PC-9 (cell line): ENCODE measurements around the gene WDR27. TPM values are rescaled to one million over a fixed set of nuclear protein-coding genes. Genes with fewer than 3 reads are reported as not detected.
A peak's percentile ranks its signal among the peaks of the same experiment; 100 is the strongest.
"Not testable (repeated sequence)": the region's sequence is repeated elsewhere in the genome, so short reads cannot be mapped to it uniquely, and the experiment has no call there.

ENCODE experiments used
- BruUV-seq: library from RNA; stranded (reverse); fragments of 400-500 nt; replicated peaks from 2 replicates; lab custom pipeline; 2021; lab: Mats Ljungman, UMichigan
- CTCF ChIA-PET: fragments of 300-600 bp; sonication (Branson Sonifier 250); formaldehyde crosslinking; loops from one replicate; lab custom pipeline; 2022; ENCODE audit warnings: antibody characterized with exemption; lab: Charles Lee
- POLR2A ChIA-PET: fragments of 300-600 bp; sonication (Branson Sonifier 250); formaldehyde crosslinking; loops from one replicate; lab custom pipeline; 2022; ENCODE audit warnings: antibody characterized with exemption; ENCODE audit not compliant: unreplicated experiment; lab: Charles Lee
- DNase-seq, 2 experiments: peaks; one replicate each; pipeline versions ENCODE4 v3.0.0 to v3.0.0-alpha.2; 2015 to 2022; ENCODE audit warnings: mixed read lengths in 1 of 2
- H2AFZ ChIP-seq: fragments of 200-600 bp; sonication (generic); 2 replicates; pipeline ENCODE4 v1.8.1; 2017; ENCODE audit warnings: antibody characterized with exemption
- H3F3A ChIP-seq: fragments of 200-600 bp; sonication (generic); 2 replicates; pipeline ENCODE4 v1.8.1; 2017; ENCODE audit warnings: antibody characterized with exemption, mild to moderate bottlenecking, low read depth; ENCODE audit not compliant: insufficient read depth
- H3K27ac ChIP-seq: fragments of 200-600 bp; sonication (generic); 2 replicates; pipeline ENCODE4 v1.6.1; 2016; ENCODE audit warnings: mixed run types
- H3K27me3 ChIP-seq: fragments of 200-600 bp; sonication (generic); 2 replicates; pipeline ENCODE4 v1.6.1; 2016; ENCODE audit warnings: low read depth, mixed run types; ENCODE audit not compliant: insufficient read depth
- H3K36me3 ChIP-seq: fragments of 200-600 bp; sonication (generic); 2 replicates; pipeline ENCODE4 v1.6.1; 2016; ENCODE audit warnings: low read depth, mixed run types
- H3K4me1 ChIP-seq: fragments of 200-600 bp; sonication (generic); replicated peaks from 2 replicates; pipeline ENCODE4 v1.6.1; 2016; ENCODE audit warnings: mixed run types; ENCODE audit not compliant: insufficient read depth
- H3K4me2 ChIP-seq: fragments of 200-600 bp; sonication (generic); 2 replicates; pipeline ENCODE4 v1.6.1; 2017; ENCODE audit warnings: mixed run types
- H3K4me3 ChIP-seq: fragments of 200-600 bp; sonication (generic); 2 replicates; pipeline ENCODE4 v1.6.1; 2016; ENCODE audit warnings: mixed run types
- H3K79me2 ChIP-seq: fragments of 200-600 bp; sonication (generic); 2 replicates; pipeline ENCODE4 v1.6.1; 2017; ENCODE audit warnings: low read depth, mixed run types
- H3K9me2 ChIP-seq: fragments of 200-600 bp; sonication (generic); 2 replicates; pipeline ENCODE4 v1.8.1; 2017; ENCODE audit warnings: mild to moderate bottlenecking; ENCODE audit not compliant: insufficient read depth
- H3K9me3 ChIP-seq: fragments of 200-600 bp; sonication (generic); 2 replicates; pipeline ENCODE4 v1.8.1; 2016; ENCODE audit warnings: low read depth; ENCODE audit not compliant: insufficient read depth
- H4K20me1 ChIP-seq: fragments of 200-600 bp; sonication (generic); 2 replicates; pipeline ENCODE4 v1.8.1; 2017; ENCODE audit not compliant: insufficient read depth
- EZH2 ChIP-seq: fragments of 200-600 bp; sonication (generic); IDR thresholded peaks from 2 replicates; pipeline ENCODE4 v1.8.0; 2017; ENCODE audit warnings: antibody characterized with exemption, low read depth
- intact Hi-C: fragments of 100-400 bp; cut with micrococcal nuclease; formaldehyde crosslinking; loops from one replicate; pipeline ENCODE4 v1.10.0; 2022; ENCODE audit not compliant: unreplicated experiment
- total RNA-seq: library from RNA; stranded (reverse); gene quantifications from 2 replicates; pipeline ENCODE4 v1.2.3, GENCODE V29; 2021
- TF ChIP-seq, protein P1 (sequence below): fragments of 200-600 bp; sonication (generic); conservative IDR thresholded peaks from 2 replicates; pipeline ENCODE4 v1.6.1; 2017; ENCODE audit warnings: mixed run types, antibody characterized with exemption, mild to moderate bottlenecking, moderate library complexity

WDR27 gene
- total RNA-seq, 1 experiment from 2014 or later, result 54.2 TPM

DNA sequence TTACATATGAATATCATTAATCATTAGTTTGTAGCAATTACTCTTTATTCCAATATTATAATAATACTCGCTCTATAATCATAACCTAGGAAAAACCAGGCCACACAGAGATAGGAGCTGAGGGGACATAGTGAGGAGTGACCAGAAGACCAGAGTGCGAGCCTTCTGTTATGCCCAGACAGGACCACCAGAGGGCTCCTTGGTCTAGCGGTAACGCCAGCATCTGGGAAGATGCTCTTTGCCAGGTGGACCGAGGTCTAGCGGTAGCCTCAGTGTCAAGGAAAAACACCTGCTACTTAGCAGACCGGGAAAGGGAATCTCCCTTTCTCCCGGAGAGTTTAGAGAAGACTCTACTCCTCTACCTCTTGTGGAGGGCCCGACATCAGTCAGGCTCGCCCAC, 4.7 kb downstream of the WDR27 start:
- POLR2A ChIA-PET, H3K27ac ChIP-seq, H3K4me1 ChIP-seq, H3K4me3 ChIP-seq, H3K9me2 ChIP-seq, H3K9me3 ChIP-seq, DNase-seq, BruUV-seq, intact Hi-C loops, H3K4me2 ChIP-seq, H2AFZ ChIP-seq, H3K27me3 ChIP-seq, H3K36me3 ChIP-seq, H4K20me1 ChIP-seq, CTCF ChIA-PET, H3F3A ChIP-seq: not testable (repeated sequence)
- TF ChIP-seq, protein P1, sequence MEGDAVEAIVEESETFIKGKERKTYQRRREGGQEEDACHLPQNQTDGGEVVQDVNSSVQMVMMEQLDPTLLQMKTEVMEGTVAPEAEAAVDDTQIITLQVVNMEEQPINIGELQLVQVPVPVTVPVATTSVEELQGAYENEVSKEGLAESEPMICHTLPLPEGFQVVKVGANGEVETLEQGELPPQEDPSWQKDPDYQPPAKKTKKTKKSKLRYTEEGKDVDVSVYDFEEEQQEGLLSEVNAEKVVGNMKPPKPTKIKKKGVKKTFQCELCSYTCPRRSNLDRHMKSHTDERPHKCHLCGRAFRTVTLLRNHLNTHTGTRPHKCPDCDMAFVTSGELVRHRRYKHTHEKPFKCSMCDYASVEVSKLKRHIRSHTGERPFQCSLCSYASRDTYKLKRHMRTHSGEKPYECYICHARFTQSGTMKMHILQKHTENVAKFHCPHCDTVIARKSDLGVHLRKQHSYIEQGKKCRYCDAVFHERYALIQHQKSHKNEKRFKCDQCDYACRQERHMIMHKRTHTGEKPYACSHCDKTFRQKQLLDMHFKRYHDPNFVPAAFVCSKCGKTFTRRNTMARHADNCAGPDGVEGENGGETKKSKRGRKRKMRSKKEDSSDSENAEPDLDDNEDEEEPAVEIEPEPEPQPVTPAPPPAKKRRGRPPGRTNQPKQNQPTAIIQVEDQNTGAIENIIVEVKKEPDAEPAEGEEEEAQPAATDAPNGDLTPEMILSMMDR, result peak; percentile 37; the same call in 1 of the 2 replicates
- peaks cover 42% of the 10 kb centered on the region for H3K79me2 ChIP-seq

DNA sequence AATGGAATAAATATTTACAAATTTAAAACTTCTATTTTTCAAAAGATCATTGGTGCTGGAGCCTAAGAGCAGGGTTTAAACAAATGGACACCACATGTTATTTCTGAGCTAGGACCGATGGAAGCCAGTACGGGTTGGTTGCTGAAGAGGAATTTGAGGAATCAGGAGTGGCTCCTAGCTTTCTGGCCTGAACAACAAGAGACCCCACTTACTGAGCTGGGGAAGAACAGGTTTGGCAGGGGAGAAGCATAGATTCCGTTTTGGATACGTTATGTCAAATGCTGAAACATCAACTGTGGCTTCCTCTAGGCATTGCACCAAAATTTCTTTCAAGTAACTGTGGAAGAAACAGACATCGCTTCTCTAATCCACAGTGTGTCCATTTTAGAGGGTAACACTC, 6.7 kb downstream of the WDR27 start:
- Histone ChIP-seq H2AFZ (no peak overlapping the region), H3K9me3 (no peaks in the 10 kb centered on the region), H3K9me2 (no peaks in the 10 kb centered on the region), H3K36me3 (0 out of 2 replicates have a peak, but pooled peaks cover 5% of the 10 kb centered on the region), H3F3A (no peaks in the 10 kb centered on the region), H4K20me1 (no peaks in the 10 kb centered on the region), H3K27ac (no peak overlapping the region), H3K4me2 (no peak overlapping the region), H3K79me2 (peaks cover 25% of the 10 kb centered on the region), H3K4me3 (no peak overlapping the region), H3K4me1 (0 out of 2 replicates have a peak, but pooled peaks cover under 1% of the 10 kb centered on the region), H3K27me3 (no peaks in the 10 kb centered on the region)
- intact Hi-C loops, result no loop called here
- POLR2A ChIA-PET, result no interaction called here
- CTCF ChIA-PET, result no interaction called here
- no peak for DNase-seq
- no peak for TF ChIP-seq EZH2
- TF ChIP-seq, protein P1, result no peak
- no TSS peak for BruUV-seq

DNA sequence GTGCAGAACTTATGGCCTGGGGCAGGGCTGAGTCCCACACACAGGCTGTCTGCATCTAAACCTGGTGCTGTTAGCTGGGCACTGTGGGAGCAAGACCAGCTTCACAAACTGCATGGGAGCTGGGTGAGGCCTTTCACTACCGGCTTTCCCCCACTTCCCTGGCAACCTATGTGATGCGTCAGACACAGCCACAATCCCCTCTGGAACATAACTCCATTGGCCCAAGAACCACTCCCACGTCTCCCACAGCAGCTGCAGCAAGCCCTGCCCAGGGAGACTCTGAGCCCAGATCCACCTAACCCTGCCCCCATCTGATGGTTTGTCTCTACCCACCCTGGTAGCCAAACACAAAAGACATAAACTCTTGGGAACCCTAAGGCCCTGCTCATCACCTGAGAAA, 9.3 kb downstream of the WDR27 start:
- ChIA-PET POLR2A (no interaction called here), CTCF (no interaction called here)
- H3K27me3 ChIP-seq, result no peaks in the 10 kb centered on the region
- no peak overlapping the region for H2AFZ ChIP-seq
- H3K36me3 ChIP-seq, result peaks cover 12% of the 10 kb centered on the region
- H3K27ac ChIP-seq, result no peak overlapping the region
- peaks cover 10% of the 10 kb centered on the region; the same call in 1 of the 2 replicates for H3K4me1 ChIP-seq
- intact Hi-C loops, result no loop called here
- no peaks in the 10 kb centered on the region for H4K20me1 ChIP-seq
- no peak overlapping the region for H3K4me2 ChIP-seq
- H3K4me3 ChIP-seq, result no peak overlapping the region
- H3K9me3 ChIP-seq, result no peaks in the 10 kb centered on the region
- no peak for DNase-seq
- peaks cover 5% of the 10 kb centered on the region; the same call in 1 of the 2 replicates for H3F3A ChIP-seq
- H3K79me2 ChIP-seq, result 0 out of 2 replicates have a peak, but pooled peaks cover 13% of the 10 kb centered on the region
- no peaks in the 10 kb centered on the region for H3K9me2 ChIP-seq
- no TSS peak for BruUV-seq
- no peak for TF ChIP-seq EZH2
- TF ChIP-seq, protein P1, result no peak
